K562 (cell line): ENCODE results near the gene ECD. TPM values are rescaled to one million over a fixed set of nuclear protein-coding genes. Genes with fewer than 3 reads are reported as not detected.

Experiments used
- ATAC-seq: fragments of 200-7000 bp; cut with Tn5 transposase; 3 replicates; pipeline ENCODE4 v1.9.1; 2020; ENCODE audit warnings: moderate library complexity
- BruUV-seq: library from RNA; stranded (reverse); fragments of 400-500 nt; replicated peaks from 2 replicates; lab custom pipeline; 2021; lab: Mats Ljungman, UMichigan
- CTCF ChIA-PET: fragments of 300-600 bp; formaldehyde crosslinking; extraction: SDS; loops from one replicate; lab custom pipeline; 2021; ENCODE audit warnings: low intra/inter-chr PET ratio; lab: Yijun Ruan, JAX
- POLR2A ChIA-PET: fragments of 300-600, 350-650 bp; sonication (Branson Sonifier 250); formaldehyde crosslinking; extraction: SDS; loops from one replicate; lab custom pipeline; 2021; ENCODE audit warnings: antibody characterized with exemption, inconsistent platforms; lab: Yijun Ruan, JAX
- DNase-seq, 4 experiments: peaks; one replicate each; pipeline versions ENCODE4 v3.0.0 to v3.0.0-alpha.2; 2011 to 2018; ENCODE audit warnings: low spot score in 3 of 4, mixed read lengths in 3 of 4; ENCODE audit errors: extremely low read depth in 1 of 4
- FAIRE-seq: peaks from 2 replicates; lab custom pipeline; 2011; peaks lifted over from hg19 to GRCh38; lab: Jason Lieb, UNC
- H2AFZ ChIP-seq: 2 replicates; pipeline ENCODE4 v1.6.0; 2011; ENCODE audit warnings: low read depth, low read length, control low read depth, inconsistent platforms
- H3K27ac ChIP-seq: fragments of 200-600 bp; 3 replicates; pipeline ENCODE4 v1.8.0; 2011; ENCODE audit warnings: low read depth, mild to moderate bottlenecking, control low read depth, inconsistent platforms, low read length, moderate library complexity, mixed read lengths; ENCODE audit errors: extremely low read depth
- H3K27me3 ChIP-seq, 2 experiments: fragments of 300-600 bp in 1 of 2; 2 replicates in 1 of 2; 3 replicates in 1 of 2; pipeline versions ENCODE4 v1.6.0 to v1.8.0; 2011; ENCODE audit warnings: inconsistent platforms in 2 of 2, low read length in 2 of 2, mild to moderate bottlenecking in 1 of 2, mixed read lengths in 1 of 2, moderate library complexity in 1 of 2; ENCODE audit not compliant: control insufficient read depth in 2 of 2, insufficient read depth in 2 of 2
- H3K36me3 ChIP-seq: fragments of 300-600 bp; 3 replicates; pipeline ENCODE4 v1.8.0; 2011; ENCODE audit warnings: mild to moderate bottlenecking, low read length, inconsistent platforms; ENCODE audit not compliant: control insufficient read depth, insufficient read depth
- H3K4me1 ChIP-seq, 2 experiments: fragments of 200-600 bp in 1 of 2; replicated peaks in 1 of 2; 2 replicates in 1 of 2; 3 replicates in 1 of 2; pipeline versions ENCODE4 v1.5.1 to v1.8.0; 2011; ENCODE audit warnings: inconsistent platforms in 2 of 2, low read length in 2 of 2, mild to moderate bottlenecking in 1 of 2, mixed read lengths in 1 of 2, moderate library complexity in 1 of 2; ENCODE audit not compliant: control insufficient read depth in 2 of 2, insufficient read depth in 2 of 2
- H3K4me2 ChIP-seq: 2 replicates; pipeline ENCODE4 v1.6.1; 2011; ENCODE audit warnings: low read length, control low read depth, inconsistent platforms, mixed read lengths; ENCODE audit not compliant: insufficient read depth
- H3K4me3 ChIP-seq: fragments of 200-600 bp; sonication (generic), shearing (Covaris generic); 2 replicates; pipeline ENCODE4 v1.5.1; 2016; ENCODE audit warnings: control low read depth, inconsistent platforms
- H3K79me2 ChIP-seq: fragments of 200-600 bp; 3 replicates; pipeline ENCODE4 v1.8.0; 2011; ENCODE audit warnings: low read length, inconsistent platforms; ENCODE audit not compliant: control insufficient read depth, insufficient read depth
- H3K9ac ChIP-seq, 2 experiments: 2 replicates each; pipeline versions ENCODE4 v1.6.0 to v1.6.1; 2011; ENCODE audit warnings: low read depth in 2 of 2, low read length in 2 of 2, control low read depth in 1 of 2, inconsistent platforms in 1 of 2, mild to moderate bottlenecking in 1 of 2, mixed read lengths in 1 of 2; ENCODE audit not compliant: insufficient read depth in 1 of 2
- H3K9me1 ChIP-seq: one replicate; pipeline ENCODE4 v1.6.0; 2011; ENCODE audit warnings: inconsistent platforms, mild to moderate bottlenecking, low read length, moderate library complexity; ENCODE audit not compliant: control insufficient read depth, insufficient read depth
- H3K9me3 ChIP-seq: replicated peaks from 2 replicates; pipeline ENCODE4 v1.5.1; 2011; ENCODE audit warnings: low read depth, low read length, inconsistent platforms; ENCODE audit not compliant: control insufficient read depth, insufficient read depth
- H4K20me1 ChIP-seq: replicated peaks from 2 replicates; pipeline ENCODE4 v1.6.1; 2011; ENCODE audit warnings: low read length, inconsistent platforms, mixed read lengths; ENCODE audit not compliant: control insufficient read depth, insufficient read depth
- BCLAF1 ChIP-seq, 2 experiments: fragments of 450-650 bp in 1 of 2; IDR thresholded peaks; 2 replicates each; pipeline ENCODE4 v1.6.1; 2011 to 2017; ENCODE audit warnings: low read depth in 2 of 2, antibody characterized with exemption in 1 of 2, borderline replicate concordance in 1 of 2, low read length in 1 of 2, mild to moderate bottlenecking in 1 of 2, mixed read lengths in 1 of 2; ENCODE audit not compliant: control insufficient read depth in 1 of 2
- EP300 ChIP-seq: IDR thresholded peaks from 2 replicates; pipeline ENCODE4 v1.6.1; 2012; ENCODE audit warnings: low read length, improper control_type of control experiment
- EP400 ChIP-seq: fragments of 450-650 bp; IDR thresholded peaks from 2 replicates; pipeline ENCODE4 v1.6.1; 2017; ENCODE audit warnings: antibody characterized with exemption, mild to moderate bottlenecking, moderate library complexity
- HMG20A ChIP-seq: fragments of 450-650 bp; formaldehyde crosslinking; conservative IDR thresholded peaks from 2 replicates; pipeline ENCODE4 v1.4.0; 2020; ENCODE audit warnings: mild to moderate bottlenecking, mixed read lengths
- HNRNPL ChIP-seq: fragments of 200-400 bp; formaldehyde crosslinking; IDR thresholded peaks from 2 replicates; pipeline ENCODE4 v1.6.1; 2017; ENCODE audit warnings: low read depth, mild to moderate bottlenecking, low read length
- KDM4B ChIP-seq, 2 experiments: fragments of 450-650 bp in 1 of 2; sonication (generic) in 1 of 2; IDR thresholded peaks; 2 replicates each; pipeline ENCODE4 v1.6.1; 2016 to 2017; ENCODE audit warnings: borderline replicate concordance in 2 of 2, antibody characterized with exemption in 1 of 2, low read depth in 1 of 2, mild to moderate bottlenecking in 1 of 2
- KHSRP ChIP-seq: fragments of 450-650 bp; IDR thresholded peaks from 2 replicates; pipeline ENCODE4 v1.6.1; 2017
- LARP7 ChIP-seq: fragments of 450-650 bp; IDR thresholded peaks from 2 replicates; pipeline ENCODE4 v1.6.1; 2016
- MITF ChIP-seq: IDR thresholded peaks from 2 replicates; pipeline ENCODE4 v1.6.1; 2014; ENCODE audit warnings: antibody characterized with exemption
- NELFE ChIP-seq: IDR thresholded peaks from 2 replicates; pipeline ENCODE4 v1.6.1; 2011; ENCODE audit warnings: mild to moderate bottlenecking; ENCODE audit not compliant: insufficient read depth, insufficient read length
- PML ChIP-seq: IDR thresholded peaks from 2 replicates; pipeline ENCODE4 v1.6.1; 2012; ENCODE audit warnings: low read length, inconsistent platforms
- RB1 ChIP-seq: fragments of 450-650 bp; IDR thresholded peaks from 2 replicates; pipeline ENCODE4 v1.6.1; 2017; ENCODE audit warnings: low read depth, mild to moderate bottlenecking
- SETDB1 ChIP-seq: IDR thresholded peaks from one replicate; pipeline ENCODE4 v1.6.1; 2012; ENCODE audit warnings: low read length, control low read depth, inconsistent platforms
- TRIM28 ChIP-seq: fragments of 450-650 bp; IDR thresholded peaks from 2 replicates; pipeline ENCODE4 v1.6.1; 2017
- XRCC4 ChIP-seq: IDR thresholded peaks from one replicate; pipeline ENCODE4 v1.6.1; 2011; ENCODE audit not compliant: insufficient read depth, insufficient read length; ENCODE audit errors: extremely low read depth
- ZFP36 ChIP-seq: fragments of 150-350 bp; IDR thresholded peaks from 2 replicates; pipeline ENCODE4 v1.6.1; 2018; ENCODE audit warnings: low read length, low read depth; ENCODE audit not compliant: partially characterized antibody
- ZNF316 ChIP-seq: fragments of 450-650 bp; IDR thresholded peaks from 2 replicates; pipeline ENCODE4 v1.6.1; 2016
- ZNF717 ChIP-seq: fragments of 250-450 bp; sonication (Bioruptor Pico); IDR thresholded peaks from 2 replicates; pipeline ENCODE4 v1.5.0; 2021
- WGBS: fragments of 100-300 bp; shearing (Covaris generic); methylation state at CpG from one replicate; pipeline ENCODE4 v1.1.6; 2016; ENCODE audit warnings: low coverage, mixed read lengths; ENCODE audit not compliant: insufficient coverage; ENCODE audit errors: missing lambda C conversion rate; 5-methylcytosine and 5-hydroxymethylcytosine counted together
- in situ Hi-C: fragments of 300-500 bp; cut with MboI; formaldehyde crosslinking; loops from 4 replicates; pipeline ENCODE4 v1.15.0; 2018; ENCODE audit warnings: inconsistent platforms, mixed read lengths
- intact Hi-C: fragments of 100-400 bp; cut with micrococcal nuclease; formaldehyde crosslinking; loops from 2 replicates; pipeline ENCODE4 v1.14.2; 2022
- polyA plus RNA-seq, 8 experiments: library from polyadenylated mRNA; depleted of rRNA in 4 of 8; stranded (reverse) in 5 of 8; unstranded in 3 of 8; fragments of >200 nt; fragmentation: Nextera tagmentation in 2 of 8; fragmentation: Illumina TruSeq in 1 of 8; extraction: Ambion mirVana in 2 of 8; extraction: Trizol in 1 of 8; gene quantifications; 2 replicates each; pipeline versions ENCODE4 v1.2.1 to v1.2.3, GENCODE V29; 2011 to 2014; ENCODE audit warnings: inconsistent platforms in 1 of 8, missing spikeins in 1 of 8
- total RNA-seq, 7 experiments: library from RNA; depleted of rRNA in 6 of 7; stranded (reverse); fragments of >200 nt in 6 of 7; fragmentation: Illumina TruSeq in 2 of 7; extraction: Trizol in 2 of 7; gene quantifications; 2 replicates each; pipeline versions ENCODE4 v1.2.1 to v1.2.3, GENCODE V29; 2011 to 2021; ENCODE audit warnings: low replicate concordance in 1 of 7

The ECD gene
- total and polyA plus RNA-seq, 9 of the 15 experiments (the other 6 are each of a cell fraction or from before 2014, with no cell fraction given), result 33.5 to 79.9 (median 53.2) TPM

- Histone ChIP-seq H3K4me3 (no peak overlapping the region), H3K4me1 (no peaks in the 10 kb centered on the region), H2AFZ (no peak overlapping the region), H3K9ac (no peak overlapping the region), H3K79me2 (no peaks in the 10 kb centered on the region; the same call in 2 of the 3 replicates), H3K9me1 (no peaks in the 10 kb centered on the region), H3K27me3 (no peaks in the 10 kb centered on the region), H3K27ac (no peak overlapping the region), H3K4me2 (no peak overlapping the region), H3K9me3 (no peaks in the 10 kb centered on the region), H4K20me1 (no peaks in the 10 kb centered on the region), H3K36me3 (peaks cover 79% of the 10 kb centered on the region)
- 88% methylated on average over 2 of the region's 2 CpGs for WGBS
- ChIA-PET CTCF (no interaction called here), POLR2A (interaction anchor here (1.0 to 1.1 kb wide), 2 partner anchors 13 to 15 kb away, joined by 3 read pairs; no protein-coding TSS in a partner anchor)
- no TSS peak for BruUV-seq
- in situ Hi-C loops (no loop called here), intact Hi-C loops (no loop called here)
- ATAC-seq, result no peak
- FAIRE-seq, result no peak
- TF ChIP-seq ZFP36 (no peak), KHSRP (no peak), LARP7 (no peak), XRCC4 (no peak), ZNF316 (no peak), EP300 (no peak), EP400 (no peak), RB1 (no peak), ZNF717 (CRISPR knock-in tag) (no peak), HNRNPL (no peak), NELFE (no peak), PML (no peak), TRIM28 (no peak), SETDB1 (no peak), BCLAF1 (IDR thresholded peaks at IDR 0.05; ENCODE audit: borderline replicate concordance in 1 of 2, control insufficient read depth in 1 of 2, low read depth in 2 of 2, low read length in 1 of 2) (no peak), KDM4B (IDR thresholded peaks at IDR 0.05; ENCODE audit: borderline replicate concordance in 2 of 2, low read depth in 1 of 2) (no peak), MITF (no peak), HMG20A (CRISPR knock-in tag) (no peak)
- no peak for DNase-seq
Observed at GRCh38 chr10:73136627-73137026, 31.2 kb downstream of the ECD start.
